ENCODE results near the gene ZC3HAV1.
"Not testable (repeated sequence)": the region's sequence is repeated elsewhere in the genome, so short reads cannot be mapped to it uniquely, and the experiment has no call there.

ZC3HAV1 gene

DNA sequence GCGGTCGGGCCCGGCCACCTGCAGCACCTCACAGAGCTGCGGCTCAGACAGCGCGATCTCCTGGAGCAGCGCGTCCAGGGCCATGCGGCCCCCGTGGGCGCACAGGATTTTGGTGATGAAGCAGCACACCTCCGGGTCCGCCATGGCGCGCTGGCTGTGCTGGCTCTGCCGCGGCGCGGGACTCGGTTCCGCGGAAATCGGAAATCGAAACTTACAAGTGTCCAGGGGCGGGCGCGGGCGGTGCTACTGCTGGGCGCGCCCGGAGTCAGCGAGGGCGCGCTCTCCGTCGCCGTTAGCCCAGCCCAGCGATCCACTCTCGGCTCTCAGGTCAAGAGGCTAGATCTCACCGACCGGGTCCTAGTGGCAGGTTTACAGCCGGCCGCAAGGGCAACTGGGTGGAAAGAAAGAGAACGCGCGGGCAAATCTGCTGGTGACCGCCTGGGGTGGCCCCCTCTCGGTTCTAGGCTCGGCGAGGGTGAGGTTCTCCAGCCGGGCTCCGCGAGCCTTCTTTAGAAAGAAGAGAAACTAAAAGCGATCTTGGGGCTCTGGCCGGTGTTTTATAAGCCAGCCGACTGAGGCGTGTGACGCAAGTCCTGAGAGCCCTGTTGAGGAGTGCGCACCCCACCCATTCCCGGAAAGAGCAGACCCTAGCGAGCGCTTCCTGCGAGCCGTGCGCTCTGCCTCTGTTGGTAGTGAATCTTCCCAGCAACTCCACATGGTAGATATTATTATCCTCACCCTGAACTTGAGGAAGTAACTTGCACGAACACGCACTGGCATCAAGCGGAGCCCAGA lies at the start of gene ZC3HAV1:
ZC3HAV1 (minus strand) TSS at position 533 of the 795 bp plus-strand sequence; CDS start at position 144, 389 bp downstream.
- no peaks in the 10 kb centered on the region for H3K27me3 ChIP-seq (ENCODE audit: low read depth)
- H3K4me3 ChIP-seq = peak within 1 kb of the TSS; percentile 88
- peaks cover 27% of the 10 kb centered on the region for H3K4me1 ChIP-seq
- DNase-seq (ENCODE audit: low spot score in 2 of 2) = peak; percentile 55 to 83
- in situ Hi-C loops (cut with MboI; ENCODE audit: low sequenced_read_pairs) = no loop called here
- no peaks in the 10 kb centered on the region for H3K36me3 ChIP-seq (replicated peaks)
- no peaks in the 10 kb centered on the region for H3K9me3 ChIP-seq

DNA sequence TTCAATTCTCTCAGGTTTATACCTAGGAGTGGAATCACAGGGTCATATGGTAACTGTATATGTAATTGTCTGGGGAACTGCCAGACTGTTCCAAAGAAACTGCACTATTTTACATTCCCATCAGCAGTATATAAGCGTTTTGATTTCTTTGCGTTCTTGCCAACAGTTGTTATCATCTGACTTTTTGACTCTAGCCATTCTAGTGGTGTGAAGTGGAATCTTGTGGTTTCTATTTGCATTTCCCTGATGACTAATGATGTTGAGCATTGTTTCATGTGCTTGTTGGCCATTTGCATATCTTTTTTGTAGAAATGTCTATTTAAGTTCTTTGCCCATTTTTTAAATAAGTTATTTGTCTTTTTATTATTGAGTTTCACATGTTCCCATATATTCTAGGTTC lies 44.3 kb upstream of the ZC3HAV1 start:
- no peaks in the 10 kb centered on the region for H3K9me3 ChIP-seq
- H3K4me1 ChIP-seq = no peaks in the 10 kb centered on the region; the same call in 1 of the 2 replicates
- no peak overlapping the region for H3K4me3 ChIP-seq
- H3K36me3 ChIP-seq (replicated peaks) = 0 out of 2 replicates have a peak, but pooled peaks cover 3% of the 10 kb centered on the region
- no peaks in the 10 kb centered on the region for H3K27me3 ChIP-seq (ENCODE audit: low read depth)
- no peak for DNase-seq (ENCODE audit: low spot score in 2 of 2)
- in situ Hi-C loops (cut with MboI; ENCODE audit: low sequenced_read_pairs) = no loop called here

DNA sequence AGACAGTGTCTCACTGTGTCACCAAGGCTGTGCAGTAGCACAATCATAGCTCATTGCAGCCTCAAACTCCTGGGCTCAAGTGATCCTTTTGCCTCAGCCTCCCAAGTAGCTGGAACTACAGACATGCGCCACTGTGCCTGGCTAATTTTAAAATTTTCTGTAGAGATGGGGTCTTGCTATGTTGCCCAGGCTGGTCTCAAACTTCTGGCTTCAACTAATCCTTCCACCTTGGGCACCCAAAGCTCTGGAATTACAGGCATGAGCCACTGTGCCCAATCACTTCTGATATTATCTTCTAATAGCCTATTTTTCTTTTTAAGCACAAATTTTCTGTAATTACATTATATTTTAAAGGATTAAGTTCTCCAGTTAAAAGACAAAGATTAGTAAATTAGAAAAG lies 42.6 kb upstream of the ZC3HAV1 start:
- in situ Hi-C loops (cut with MboI; ENCODE audit: low sequenced_read_pairs) = no loop called here
- Histone ChIP-seq H3K9me3 (no peaks in the 10 kb centered on the region), H3K4me1 (no peaks in the 10 kb centered on the region; the same call in 1 of the 2 replicates), H3K4me3 (no peak overlapping the region), H3K27me3 (ENCODE audit: low read depth) (no peaks in the 10 kb centered on the region), H3K36me3 (replicated peaks) (peaks cover 3% of the 10 kb centered on the region; the same call in 1 of the 2 replicates)
- no peak for DNase-seq (ENCODE audit: low spot score in 2 of 2)

DNA sequence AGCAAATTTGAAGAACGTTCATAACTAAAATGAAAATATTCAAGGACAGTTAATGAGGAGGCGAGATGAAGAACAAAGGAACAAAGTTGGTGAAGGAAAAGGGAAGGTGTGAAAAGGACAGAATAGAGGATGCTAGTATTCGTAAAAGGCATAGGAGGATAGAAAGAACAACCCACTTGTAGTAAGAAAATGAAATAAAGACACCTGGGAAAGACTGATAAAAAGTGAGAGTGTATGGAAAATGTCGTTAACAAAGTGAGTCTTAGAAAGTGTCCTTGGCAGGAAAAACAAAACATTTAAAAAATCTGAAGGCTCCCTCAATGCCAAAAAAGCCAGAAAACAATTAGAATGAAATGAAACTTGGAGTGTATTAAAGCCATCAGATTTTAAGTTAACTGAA lies 29.6 kb upstream of the ZC3HAV1 start:
- Histone ChIP-seq H3K4me1 (no peaks in the 10 kb centered on the region), H3K27me3 (ENCODE audit: low read depth) (no peaks in the 10 kb centered on the region), H3K9me3 (no peaks in the 10 kb centered on the region), H3K4me3 (no peak overlapping the region), H3K36me3 (replicated peaks) (0 out of 2 replicates have a peak, but pooled peaks cover 3% of the 10 kb centered on the region)
- no peak for DNase-seq (ENCODE audit: low spot score in 2 of 2)
- in situ Hi-C loops (cut with MboI; ENCODE audit: low sequenced_read_pairs) = no loop called here

DNA sequence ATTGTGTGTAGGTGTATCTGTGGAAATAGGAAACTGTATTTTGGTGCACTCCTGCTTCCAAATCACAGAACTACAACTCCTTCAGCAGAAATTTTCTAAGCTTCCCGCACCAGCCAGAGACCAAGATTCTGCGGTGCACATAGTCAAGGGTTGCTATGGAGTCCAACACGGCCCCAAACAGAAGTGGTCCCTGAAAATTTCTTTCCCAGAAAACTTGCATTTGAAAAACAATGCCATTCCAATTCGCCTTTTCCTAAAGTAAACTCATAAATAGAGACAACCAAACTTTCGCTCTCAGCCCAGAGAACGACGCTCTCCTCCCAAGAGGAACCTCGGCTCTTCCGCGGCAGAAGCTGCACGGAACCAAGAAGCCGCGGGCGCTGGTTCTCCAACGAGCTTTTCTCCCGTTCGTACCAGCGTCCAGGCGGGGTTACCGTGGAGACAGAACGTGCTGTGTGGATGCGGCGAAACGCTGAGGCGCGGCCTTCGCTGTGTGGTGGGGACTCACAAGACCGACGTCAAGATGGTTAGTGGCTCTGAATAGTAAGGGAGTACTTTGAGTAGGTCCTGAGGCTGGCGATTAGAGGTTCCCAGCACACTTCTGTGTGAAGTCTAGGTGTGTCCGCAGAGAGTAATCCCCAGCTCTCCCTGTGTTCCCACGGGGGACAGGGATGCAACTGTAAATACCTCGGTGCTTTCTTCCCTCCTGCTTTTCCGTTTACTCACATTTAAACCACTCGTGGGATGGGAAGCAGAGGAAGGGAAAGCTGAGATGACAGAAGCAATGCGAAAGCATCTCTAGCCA lies 24.0 kb upstream of the ZC3HAV1 start:
- H3K36me3 ChIP-seq (replicated peaks) = no peaks in the 10 kb centered on the region
- no peaks in the 10 kb centered on the region for H3K9me3 ChIP-seq
- DNase-seq (ENCODE audit: low spot score in 2 of 2) = peak; percentile 73 to 91
- peak overlapping the region; percentile 44 for H3K4me3 ChIP-seq
- no peaks in the 10 kb centered on the region for H3K27me3 ChIP-seq (ENCODE audit: low read depth)
- in situ Hi-C loops (cut with MboI; ENCODE audit: low sequenced_read_pairs) = no loop called here
- peaks cover 10% of the 10 kb centered on the region for H3K4me1 ChIP-seq

DNA sequence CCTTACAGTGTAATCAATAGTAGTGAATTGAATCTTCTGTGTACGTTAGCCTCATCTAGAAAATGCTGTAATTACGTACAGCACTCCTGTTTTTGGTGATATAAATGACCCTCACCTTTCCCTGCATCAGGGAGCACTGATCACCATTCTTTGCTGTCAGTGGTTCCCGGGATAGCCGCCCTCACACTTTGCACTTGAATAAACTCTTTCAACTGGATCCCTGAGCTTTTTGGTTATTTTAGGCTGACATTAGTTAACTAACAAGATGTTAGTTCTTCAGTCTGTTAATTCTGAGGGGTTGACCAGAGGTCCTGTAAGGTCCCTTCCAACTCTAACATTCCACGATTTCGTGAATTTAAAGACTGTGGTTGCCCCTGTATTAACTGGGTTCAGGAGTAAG lies 23.4 kb upstream of the ZC3HAV1 start:
- Histone ChIP-seq H3K4me3 (peak overlapping the region; percentile 44), H3K9me3 (no peaks in the 10 kb centered on the region), H3K27me3 (ENCODE audit: low read depth) (peaks cover 3% of the 10 kb centered on the region; the same call in 1 of the 2 replicates), H3K36me3 (replicated peaks) (no peaks in the 10 kb centered on the region), H3K4me1 (peaks cover 10% of the 10 kb centered on the region)
- in situ Hi-C loops (cut with MboI; ENCODE audit: low sequenced_read_pairs) = no loop called here
- DNase-seq (ENCODE audit: low spot score in 2 of 2) = no peak

DNA sequence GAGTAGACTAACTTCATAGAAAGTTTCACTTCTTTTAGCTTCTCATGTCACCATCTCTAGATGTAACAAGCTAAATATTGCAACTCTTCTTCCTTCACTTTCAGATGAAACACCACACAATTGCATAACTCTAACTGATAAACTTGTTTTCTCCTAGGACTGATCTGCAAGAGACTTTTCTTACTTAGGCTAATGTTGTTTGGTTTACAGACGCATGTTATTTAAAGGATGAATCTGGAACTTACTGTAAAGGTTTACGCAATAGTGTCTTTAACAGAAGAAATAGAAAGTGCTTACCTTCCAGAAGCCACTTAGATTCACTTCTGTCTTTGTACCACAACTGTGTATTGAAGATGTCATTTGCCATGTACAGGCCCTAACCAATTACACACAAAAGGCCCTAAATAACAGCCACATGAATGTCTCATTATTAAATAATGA lies 22.1 kb upstream of the ZC3HAV1 start:
- no peaks in the 10 kb centered on the region for H3K36me3 ChIP-seq (replicated peaks)
- in situ Hi-C loops (cut with MboI; ENCODE audit: low sequenced_read_pairs) = no loop called here
- H3K4me1 ChIP-seq = peaks cover 10% of the 10 kb centered on the region
- no peaks in the 10 kb centered on the region for H3K9me3 ChIP-seq
- peaks cover 6% of the 10 kb centered on the region; the same call in 1 of the 2 replicates for H3K27me3 ChIP-seq (ENCODE audit: low read depth)
- no peak overlapping the region for H3K4me3 ChIP-seq
- DNase-seq (ENCODE audit: low spot score in 2 of 2) = no peak

DNA sequence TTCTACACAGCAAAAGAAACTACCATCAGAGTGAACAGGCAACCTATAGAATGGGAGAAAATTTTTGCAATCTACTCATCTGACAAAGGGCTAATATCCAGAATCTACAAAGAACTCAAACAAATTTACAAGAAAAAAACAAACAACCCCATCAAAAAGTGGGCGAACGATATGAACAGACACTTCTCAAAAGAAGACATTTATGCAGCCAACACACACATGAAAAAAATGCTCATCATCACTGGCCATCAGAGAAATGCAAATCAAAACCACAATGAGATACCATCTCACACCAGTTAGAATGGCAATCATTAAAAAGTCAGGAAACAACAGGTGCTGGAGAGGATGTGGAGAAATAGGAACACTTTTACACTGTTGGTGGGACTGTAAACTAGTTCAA lies 20.3 kb upstream of the ZC3HAV1 start:
- H3K9me3 ChIP-seq; H3K27me3 ChIP-seq (ENCODE audit: low read depth); H3K4me3 ChIP-seq; H3K36me3 ChIP-seq (replicated peaks); in situ Hi-C loops (cut with MboI; ENCODE audit: low sequenced_read_pairs); DNase-seq (ENCODE audit: low spot score in 2 of 2); H3K4me1 ChIP-seq: not testable (repeated sequence)

DNA sequence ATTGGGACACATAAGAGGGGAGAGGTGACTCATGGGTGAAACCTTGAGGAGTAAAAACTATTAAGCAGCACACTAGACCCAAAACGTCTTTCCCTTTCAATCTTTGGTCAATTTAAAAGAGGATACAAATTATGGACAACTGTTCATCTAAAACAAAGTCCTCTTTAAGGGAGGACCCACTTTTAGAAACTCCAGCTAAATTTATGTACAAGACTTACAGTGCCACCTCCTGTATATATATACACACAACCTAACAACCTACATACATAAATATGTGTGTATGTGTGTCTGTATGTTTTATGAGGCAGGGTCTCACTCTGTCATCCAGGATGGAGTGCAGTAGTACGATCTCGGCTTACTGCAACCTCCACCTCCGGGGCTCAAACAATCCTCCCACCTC lies 18.1 kb upstream of the ZC3HAV1 start:
- Histone ChIP-seq H3K9me3 (no peaks in the 10 kb centered on the region), H3K27me3 (ENCODE audit: low read depth) (peaks cover 6% of the 10 kb centered on the region; the same call in 1 of the 2 replicates), H3K36me3 (replicated peaks) (no peaks in the 10 kb centered on the region), H3K4me3 (no peak overlapping the region), H3K4me1 (peaks cover 2% of the 10 kb centered on the region)
- DNase-seq (ENCODE audit: low spot score in 2 of 2) = no peak
- in situ Hi-C loops (cut with MboI; ENCODE audit: low sequenced_read_pairs) = no loop called here

DNA sequence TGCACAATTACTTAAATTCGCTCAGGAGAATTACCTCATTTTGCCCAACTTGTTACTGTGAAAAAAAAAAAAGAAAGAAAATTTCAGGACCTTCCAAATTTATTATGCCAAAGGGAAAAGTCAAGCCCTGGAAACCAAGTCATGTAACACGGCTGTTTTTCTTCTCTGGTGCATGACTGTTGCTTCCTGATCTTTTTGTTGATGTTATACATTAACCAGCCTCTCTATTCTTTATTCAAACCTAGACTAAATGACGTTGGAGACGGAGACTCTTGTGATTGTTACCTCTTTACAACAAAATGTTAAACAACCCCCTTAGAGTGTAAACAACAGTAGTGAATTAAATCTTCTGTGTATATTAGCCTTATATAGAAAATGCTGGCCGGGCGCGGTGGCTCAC lies 16.1 kb upstream of the ZC3HAV1 start:
- no peak for DNase-seq (ENCODE audit: low spot score in 2 of 2)

DNA sequence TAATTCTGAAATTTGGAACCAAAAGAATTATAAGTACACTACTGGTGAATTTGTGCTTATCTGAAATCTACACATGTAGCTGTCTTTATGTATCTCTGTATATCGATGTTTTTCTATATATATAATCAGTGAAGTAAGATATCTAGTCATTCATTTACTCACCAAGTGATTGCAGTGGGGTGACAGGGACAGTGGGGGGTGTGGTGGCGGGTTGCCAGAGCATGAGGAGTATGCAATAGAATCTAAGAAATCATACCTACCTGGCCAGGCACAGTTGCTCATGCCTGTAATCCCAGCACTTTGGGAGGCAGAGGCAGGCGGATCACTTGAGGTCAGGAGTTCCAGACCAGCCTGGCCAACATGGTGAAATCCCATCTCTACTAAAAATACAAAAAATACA lies 15.5 kb upstream of the ZC3HAV1 start:
- H3K4me3 ChIP-seq; H3K4me1 ChIP-seq; in situ Hi-C loops (cut with MboI; ENCODE audit: low sequenced_read_pairs); H3K9me3 ChIP-seq; H3K36me3 ChIP-seq (replicated peaks); DNase-seq (ENCODE audit: low spot score in 2 of 2); H3K27me3 ChIP-seq (ENCODE audit: low read depth): not testable (repeated sequence)

More for the DNA sequence above, 16.1 kb upstream of the ZC3HAV1 start:
- H3K9me3 ChIP-seq = no peaks in the 10 kb centered on the region
- H3K27me3 ChIP-seq (ENCODE audit: low read depth) = peaks cover 6% of the 10 kb centered on the region; the same call in 1 of the 2 replicates
- no peak overlapping the region for H3K4me3 ChIP-seq
- H3K4me1 ChIP-seq = peaks cover 6% of the 10 kb centered on the region; the same call in 1 of the 2 replicates
- in situ Hi-C loops (cut with MboI; ENCODE audit: low sequenced_read_pairs) = no loop called here
- H3K36me3 ChIP-seq (replicated peaks) = no peaks in the 10 kb centered on the region

DNA sequence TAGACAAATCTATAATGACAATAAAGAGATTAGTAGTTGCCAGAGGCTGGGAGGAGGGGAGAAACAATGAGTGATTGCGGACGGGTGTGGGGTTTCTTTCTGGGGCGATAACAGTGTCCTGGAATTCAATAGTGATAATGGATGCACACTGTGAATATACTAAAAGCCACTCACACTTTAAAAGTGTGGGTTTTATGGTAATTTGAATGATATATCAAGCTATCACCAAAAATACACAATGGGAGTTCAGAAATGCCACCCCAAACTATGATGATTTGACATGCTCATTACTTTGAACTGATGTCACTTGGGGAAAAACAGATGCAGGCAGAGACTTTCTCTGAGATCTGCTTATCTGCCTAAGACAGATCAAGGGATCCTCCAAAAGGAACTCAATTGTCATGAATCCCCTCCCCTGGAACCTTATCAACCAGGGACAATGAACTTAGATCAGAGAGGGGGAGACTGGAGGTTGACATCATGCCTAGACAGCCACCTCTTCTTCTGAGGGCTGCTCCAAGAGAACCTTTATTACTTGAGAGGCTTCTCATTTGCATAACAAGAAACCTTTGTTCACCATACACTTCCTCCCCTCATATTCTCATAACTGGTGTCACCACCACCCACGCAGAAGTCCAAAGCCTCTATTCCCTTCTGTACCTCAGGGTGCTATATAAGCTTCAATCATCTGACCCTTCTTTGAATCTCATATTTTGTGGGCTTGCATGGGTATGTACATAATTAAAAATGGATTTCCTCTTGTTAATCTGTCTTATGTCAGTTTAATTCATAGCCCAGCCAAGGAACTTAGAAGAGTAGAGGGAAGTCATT lies 14.8 kb upstream of the ZC3HAV1 start:
- H3K9me3 ChIP-seq = no peaks in the 10 kb centered on the region
- H3K4me1 ChIP-seq = peaks cover 6% of the 10 kb centered on the region; the same call in 1 of the 2 replicates
- no peak overlapping the region for H3K4me3 ChIP-seq
- no peak for DNase-seq (ENCODE audit: low spot score in 2 of 2)
- in situ Hi-C loops (cut with MboI; ENCODE audit: low sequenced_read_pairs) = no loop called here
- H3K27me3 ChIP-seq (ENCODE audit: low read depth) = peaks cover 6% of the 10 kb centered on the region; the same call in 1 of the 2 replicates
- H3K36me3 ChIP-seq (replicated peaks) = no peaks in the 10 kb centered on the region

DNA sequence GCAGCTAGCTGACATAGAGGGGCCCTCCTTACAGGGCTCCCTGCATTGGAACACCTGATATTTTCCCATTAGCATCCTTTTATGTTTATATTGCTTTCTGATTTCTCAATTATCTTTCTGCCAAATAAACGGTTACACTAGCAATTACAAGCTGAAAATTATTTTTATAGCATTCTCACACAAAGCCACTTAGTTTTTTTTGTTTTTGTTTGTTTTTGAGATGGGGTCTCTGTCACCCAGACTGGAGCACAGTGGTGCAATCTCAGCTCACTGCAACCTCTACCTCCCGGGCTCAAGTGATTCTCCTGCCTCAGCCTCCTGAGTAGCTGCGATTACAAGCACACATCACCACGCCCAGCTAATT lies 9.9 kb upstream of the ZC3HAV1 start:
- H3K4me1 ChIP-seq = peaks cover 6% of the 10 kb centered on the region; the same call in 1 of the 2 replicates

More for the DNA sequence above, 9.9 kb upstream of the ZC3HAV1 start:
- Histone ChIP-seq H3K27me3 (ENCODE audit: low read depth) (no peaks in the 10 kb centered on the region), H3K36me3 (replicated peaks) (no peaks in the 10 kb centered on the region), H3K4me3 (no peak overlapping the region), H3K9me3 (no peaks in the 10 kb centered on the region)
- DNase-seq (ENCODE audit: low spot score in 2 of 2) = no peak
- in situ Hi-C loops (cut with MboI; ENCODE audit: low sequenced_read_pairs) = no loop called here
